ENCODE measurements around the gene PLCG2. TPM values are rescaled to one million over a fixed set of nuclear protein-coding genes. Genes with fewer than 3 reads are reported as not detected.
A peak's percentile ranks its signal among the peaks of the same experiment; 100 is the strongest.

The PLCG2 gene
- total RNA-seq, 1 experiment from 2014 or later = 6.0 TPM

DNA sequence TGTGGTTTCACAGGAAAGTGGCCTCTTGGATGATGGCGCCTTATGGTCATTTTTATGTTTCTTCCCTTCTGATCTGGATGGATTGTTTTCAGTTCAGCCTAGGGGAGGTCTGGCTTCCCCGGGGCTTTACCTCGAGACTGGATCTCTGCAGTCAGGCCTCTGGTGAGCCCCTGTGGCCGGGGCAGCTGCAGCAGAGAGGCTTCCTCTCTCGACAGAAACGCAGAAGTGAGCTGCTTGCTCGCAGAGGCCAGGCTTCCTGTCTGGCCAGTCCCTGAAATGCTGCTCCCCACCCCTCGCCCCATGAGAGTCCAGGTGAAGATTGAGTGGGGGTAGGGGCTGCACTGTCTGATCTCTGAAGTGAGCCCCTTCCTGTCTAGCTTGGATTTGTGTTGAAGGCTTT, 44.0 kb downstream of the PLCG2 start:
- peaks cover 30 to 32% of the 10 kb centered on the region in 2 experiments for H3K4me1 Mint-ChIP-seq
- Histone ChIP-seq H3K27me3 (ENCODE audit: insufficient read depth, low read length) (no peaks in the 10 kb centered on the region), H3K4ac (ENCODE audit: low read depth, low read length) (no peak overlapping the region), H3K27ac (ENCODE audit: insufficient read length, low read depth, low read length) (no peak overlapping the region), H2BK12ac (ENCODE audit: insufficient read length, low read depth, low read length) (no peak overlapping the region), H3K79me1 (ENCODE audit: insufficient read depth, low read depth, low read length, poor library complexity, severe bottlenecking) (no peaks in the 10 kb centered on the region), H4K20me1 (ENCODE audit: control insufficient read depth, insufficient read depth, insufficient read length) (no peaks in the 10 kb centered on the region), H3K18ac (ENCODE audit: insufficient read length, low read depth, low read length) (peak overlapping the region; percentile 15), H3K56ac (ENCODE audit: insufficient read length, low read depth, low read length) (no peak overlapping the region), H4K91ac (ENCODE audit: insufficient read length, low read depth, low read length) (no peak overlapping the region), H3T11ph (ENCODE audit: low read length) (no peak overlapping the region), H3K4me2 (ENCODE audit: insufficient read depth, insufficient read length, low read length) (no peak overlapping the region), H3K9ac (ENCODE audit: extremely low read depth, insufficient read length, low read length) (no peak overlapping the region), H3K23me2 (ENCODE audit: insufficient read length, low read depth, low read length, poor library complexity, severe bottlenecking) (no peaks in the 10 kb centered on the region), H2AFZ (ENCODE audit: low read length) (no peak overlapping the region), H2AK5ac (ENCODE audit: insufficient read length, low read length) (no peak overlapping the region), H4K5ac (ENCODE audit: insufficient read length, low read depth, low read length) (no peak overlapping the region), H3K4me1 (ENCODE audit: insufficient read depth, low read length) (peaks cover 4% of the 10 kb centered on the region; the same call in 1 of the 2 replicates), H3K9me3 (ENCODE audit: control insufficient read depth, low read depth, low read length) (no peaks in the 10 kb centered on the region), H2BK15ac (ENCODE audit: low read depth, low read length) (no peak overlapping the region), H4K8ac (replicated peaks; ENCODE audit: insufficient read length, low read depth, low read length) (no peak overlapping the region), H3K14ac (ENCODE audit: insufficient read depth, low read length) (peak overlapping the region; percentile 12; the same call in 1 of the 2 replicates), H3K23ac (ENCODE audit: insufficient read length, low read depth, low read length) (no peak overlapping the region), H2BK5ac (ENCODE audit: insufficient read length, low read length) (no peak overlapping the region), H2BK120ac (ENCODE audit: low read depth, low read length, poor library complexity, severe bottlenecking) (no peak overlapping the region), H3K79me2 (ENCODE audit: insufficient read depth, low read length) (no peaks in the 10 kb centered on the region), H2BK20ac (ENCODE audit: low read depth, low read length, poor library complexity, severe bottlenecking) (no peak overlapping the region)
- peaks cover 0 to 6% (median 0%) of the 10 kb centered on the region in 3 experiments; a peak in 2 of 7 replicates for H3K36me3 Mint-ChIP-seq (ENCODE audit: insufficient read depth in 1 of 3, low read depth in 3 of 3)
- no peaks in the 10 kb centered on the region; the same call in 1 of the 2 replicates for H3K27me3 Mint-ChIP-seq (ENCODE audit: low read depth)
- TF ChIP-seq, protein P1, sequence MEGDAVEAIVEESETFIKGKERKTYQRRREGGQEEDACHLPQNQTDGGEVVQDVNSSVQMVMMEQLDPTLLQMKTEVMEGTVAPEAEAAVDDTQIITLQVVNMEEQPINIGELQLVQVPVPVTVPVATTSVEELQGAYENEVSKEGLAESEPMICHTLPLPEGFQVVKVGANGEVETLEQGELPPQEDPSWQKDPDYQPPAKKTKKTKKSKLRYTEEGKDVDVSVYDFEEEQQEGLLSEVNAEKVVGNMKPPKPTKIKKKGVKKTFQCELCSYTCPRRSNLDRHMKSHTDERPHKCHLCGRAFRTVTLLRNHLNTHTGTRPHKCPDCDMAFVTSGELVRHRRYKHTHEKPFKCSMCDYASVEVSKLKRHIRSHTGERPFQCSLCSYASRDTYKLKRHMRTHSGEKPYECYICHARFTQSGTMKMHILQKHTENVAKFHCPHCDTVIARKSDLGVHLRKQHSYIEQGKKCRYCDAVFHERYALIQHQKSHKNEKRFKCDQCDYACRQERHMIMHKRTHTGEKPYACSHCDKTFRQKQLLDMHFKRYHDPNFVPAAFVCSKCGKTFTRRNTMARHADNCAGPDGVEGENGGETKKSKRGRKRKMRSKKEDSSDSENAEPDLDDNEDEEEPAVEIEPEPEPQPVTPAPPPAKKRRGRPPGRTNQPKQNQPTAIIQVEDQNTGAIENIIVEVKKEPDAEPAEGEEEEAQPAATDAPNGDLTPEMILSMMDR (conservative IDR thresholded peaks at IDR 0.05) = no peak
- H3K4me3 Mint-ChIP-seq = no peak overlapping the region
- H3K27ac Mint-ChIP-seq = peak overlapping the region in 2 of 3 experiments; percentile 76 to 84; a peak in 2 of 7 replicates
- DNase-seq = no peak
- peaks cover 4 to 5% of the 10 kb centered on the region in 2 experiments; a peak in 2 of 5 replicates for H3K9me3 Mint-ChIP-seq
- WGBS (ENCODE audit: extremely low coverage, insufficient read length, low lambda C conversion rate) = no CpG with 5 or more reads among the region's 8 CpGs
